K562 (cell line): ENCODE measurements around the gene CDC6. TPM values are rescaled to one million over a fixed set of nuclear protein-coding genes. Genes with fewer than 3 reads are reported as not detected.
A peak's percentile ranks its signal among the peaks of the same experiment; 100 is the strongest.

Source experiments
- ARID4B ChIP-seq: sonication (generic); formaldehyde crosslinking; IDR thresholded peaks from 2 replicates; pipeline ENCODE4 v1.8.0; 2022; ENCODE audit warnings: mild to moderate bottlenecking, missing genetic modification reagents
- BRCA1 ChIP-seq, 2 experiments: fragments of 450-650 bp in 1 of 2; sonication (generic) in 1 of 2; formaldehyde crosslinking in 1 of 2; IDR thresholded peaks; 2 replicates each; pipeline versions ENCODE4 v1.5.0 to v1.6.1; 2017 to 2020; ENCODE audit warnings: mild to moderate bottlenecking in 1 of 2, missing genetic modification reagents in 1 of 2
- CGGBP1 ChIP-seq: fragments of 250-450 bp; sonication (Bioruptor Pico); IDR thresholded peaks from 2 replicates; pipeline ENCODE4 v1.9.0; 2021; ENCODE audit warnings: mild to moderate bottlenecking
- DDX20 ChIP-seq: fragments of 450-650 bp; IDR thresholded peaks from 2 replicates; pipeline ENCODE4 v1.6.1; 2016; ENCODE audit warnings: missing genetic modification characterization, low read depth, mild to moderate bottlenecking, missing compliant biosample characterization, moderate library complexity
- HNRNPLL ChIP-seq: fragments of 200-400 bp; formaldehyde crosslinking; IDR thresholded peaks from 2 replicates; pipeline ENCODE4 v1.6.1; 2017; ENCODE audit warnings: low read length, low read depth, mild to moderate bottlenecking; ENCODE audit not compliant: poor library complexity, severe bottlenecking
- LCOR ChIP-seq: sonication (generic); formaldehyde crosslinking; IDR thresholded peaks from 2 replicates; pipeline ENCODE4 v1.8.0; 2022; ENCODE audit warnings: mild to moderate bottlenecking, missing genetic modification reagents
- NKRF ChIP-seq: fragments of 450-650 bp; IDR thresholded peaks from 2 replicates; pipeline ENCODE4 v1.6.1; 2016; ENCODE audit warnings: borderline replicate concordance
- SETDB1 ChIP-seq: IDR thresholded peaks from one replicate; pipeline ENCODE4 v1.6.1; 2012; ENCODE audit warnings: low read length, control low read depth, inconsistent platforms
- SMARCA4 ChIP-seq: fragments of 450-650 bp; IDR thresholded peaks from 2 replicates; pipeline ENCODE4 v1.6.1; 2016
- TFAP4 ChIP-seq: sonication (generic); formaldehyde crosslinking; IDR thresholded peaks from 2 replicates; pipeline ENCODE4 v1.8.0; 2022; ENCODE audit warnings: missing genetic modification reagents, mild to moderate bottlenecking, moderate library complexity, borderline replicate concordance
- ZFP30 ChIP-seq: fragments of 250-450 bp; sonication (Bioruptor Pico); IDR thresholded peaks from 2 replicates; pipeline ENCODE4 v1.8.0; 2022; ENCODE audit warnings: moderate library complexity, mild to moderate bottlenecking, inconsistent platforms, borderline replicate concordance
- ZNF695 ChIP-seq: fragments of 450-650 bp; formaldehyde crosslinking; IDR thresholded peaks from 2 replicates; pipeline ENCODE4 v1.4.0; 2020; ENCODE audit warnings: mild to moderate bottlenecking, moderate library complexity
- ZNF830 ChIP-seq: fragments of 250-450 bp; sonication (Bioruptor Pico); IDR thresholded peaks from 2 replicates; pipeline ENCODE4 v1.5.0; 2021; ENCODE audit warnings: mild to moderate bottlenecking
- polyA plus RNA-seq, 8 experiments: library from polyadenylated mRNA; depleted of rRNA in 4 of 8; stranded (reverse) in 5 of 8; unstranded in 3 of 8; fragments of >200 nt; fragmentation: Nextera tagmentation in 2 of 8; fragmentation: Illumina TruSeq in 1 of 8; extraction: Ambion mirVana in 2 of 8; extraction: Trizol in 1 of 8; gene quantifications; 2 replicates each; pipeline versions ENCODE4 v1.2.1 to v1.2.3, GENCODE V29; 2011 to 2014; ENCODE audit warnings: inconsistent platforms in 1 of 8, missing spikeins in 1 of 8
- total RNA-seq, 7 experiments: library from RNA; depleted of rRNA in 6 of 7; stranded (reverse); fragments of >200 nt in 6 of 7; fragmentation: Illumina TruSeq in 2 of 7; extraction: Trizol in 2 of 7; gene quantifications; 2 replicates each; pipeline versions ENCODE4 v1.2.1 to v1.2.3, GENCODE V29; 2011 to 2021; ENCODE audit warnings: low replicate concordance in 1 of 7

Gene CDC6
- total and polyA plus RNA-seq, 9 of the 15 experiments (the other 6 are each of a cell fraction or from before 2014, with no cell fraction given), result 29.6 to 141 (median 106) TPM

- peak; percentile 96 for TF ChIP-seq ARID4B (CRISPR knock-in tag)
- no peak for TF ChIP-seq ZFP30 (CRISPR knock-in tag)
- TF ChIP-seq SETDB1, result no peak
- TF ChIP-seq CGGBP1 (CRISPR knock-in tag), result no peak
- TF ChIP-seq HNRNPLL, result peak; percentile 54
- TF ChIP-seq LCOR (CRISPR knock-in tag), result no peak; the same call in 1 of the 2 replicates
- no peak for TF ChIP-seq ZNF695 (CRISPR knock-in tag)
- peak; percentile 99 for TF ChIP-seq NKRF
- TF ChIP-seq ZNF830 (CRISPR knock-in tag), result no peak
- no peak for TF ChIP-seq DDX20 (tag)
- TF ChIP-seq BRCA1 (IDR thresholded peaks at IDR 0.05), result no peak
- no peak for TF ChIP-seq BRCA1 (CRISPR knock-in tag; IDR thresholded peaks at IDR 0.05)
- no peak for TF ChIP-seq SMARCA4
- peak; percentile 68; the same call in 1 of the 2 replicates for TF ChIP-seq TFAP4 (CRISPR knock-in tag)
Observed at GRCh38 chr17:40287494-40288369, at the start of gene CDC6 (continued).
